H9 (cell line): ENCODE data around the gene PTN. TPM values are rescaled to one million over a fixed set of nuclear protein-coding genes. Genes with fewer than 3 reads are reported as not detected.
A peak's percentile ranks its signal among the peaks of the same experiment; 100 is the strongest.
"Not testable (repeated sequence)": the region's sequence is repeated elsewhere in the genome, so short reads cannot be mapped to it uniquely, and the experiment has no call there.

Source experiments
- DNase-seq: peaks from one replicate; pipeline ENCODE4 v3.0.0-alpha.2; 2017
- H2AFZ ChIP-seq: one replicate; pipeline ENCODE4 v1.6.1; 2013; ENCODE audit warnings: mild to moderate bottlenecking, low read length, control low read depth, moderate library complexity
- H2AK5ac ChIP-seq: 2 replicates; pipeline ENCODE4 v1.6.1; 2013; ENCODE audit warnings: low read length, control low read depth, mixed read lengths; ENCODE audit not compliant: insufficient read length
- H2BK120ac ChIP-seq: one replicate; pipeline ENCODE4 v1.6.1; 2013; ENCODE audit warnings: low read depth, mild to moderate bottlenecking, low read length, control low read depth, inconsistent platforms; ENCODE audit not compliant: poor library complexity, severe bottlenecking
- H2BK12ac ChIP-seq: 2 replicates; pipeline ENCODE4 v1.6.1; 2013; ENCODE audit warnings: low read length, control low read depth, mixed read lengths, low read depth; ENCODE audit not compliant: insufficient read length
- H2BK15ac ChIP-seq: 2 replicates; pipeline ENCODE4 v1.6.1; 2013; ENCODE audit warnings: low read depth, low read length, control low read depth
- H2BK20ac ChIP-seq: one replicate; pipeline ENCODE4 v1.6.1; 2013; ENCODE audit warnings: low read depth, mild to moderate bottlenecking, low read length, control low read depth, inconsistent platforms; ENCODE audit not compliant: poor library complexity, severe bottlenecking
- H2BK5ac ChIP-seq: 2 replicates; pipeline ENCODE4 v1.6.1; 2013; ENCODE audit warnings: low read length, control low read depth, mixed read lengths; ENCODE audit not compliant: insufficient read length
- H3K14ac ChIP-seq: 2 replicates; pipeline ENCODE4 v1.6.1; 2013; ENCODE audit warnings: low read length, control low read depth; ENCODE audit not compliant: insufficient read depth
- H3K18ac ChIP-seq: 2 replicates; pipeline ENCODE4 v1.6.1; 2013; ENCODE audit warnings: low read depth, mild to moderate bottlenecking, mixed read lengths, low read length, control low read depth; ENCODE audit not compliant: insufficient read length
- H3K23ac ChIP-seq: 2 replicates; pipeline ENCODE4 v1.6.1; 2013; ENCODE audit warnings: low read length, control low read depth, mixed read lengths, low read depth; ENCODE audit not compliant: insufficient read length
- H3K23me2 ChIP-seq: 2 replicates; pipeline ENCODE4 v1.6.1; 2013; ENCODE audit warnings: low read depth, mild to moderate bottlenecking, mixed read lengths, low read length, control low read depth; ENCODE audit not compliant: insufficient read length, poor library complexity, severe bottlenecking
- H3K27ac ChIP-seq: 2 replicates; pipeline ENCODE4 v1.5.1; 2013; ENCODE audit warnings: low read length, control low read depth, mixed read lengths, low read depth; ENCODE audit not compliant: insufficient read length
- H3K27me3 ChIP-seq: 2 replicates; pipeline ENCODE4 v1.6.1; 2013; ENCODE audit warnings: low read length, control low read depth, inconsistent platforms; ENCODE audit not compliant: insufficient read depth
- H3K4ac ChIP-seq: 2 replicates; pipeline ENCODE4 v1.6.1; 2013; ENCODE audit warnings: low read depth, mild to moderate bottlenecking, control low read depth, inconsistent platforms, low read length, moderate library complexity
- H3K4me1 ChIP-seq: 2 replicates; pipeline ENCODE4 v1.6.1; 2013; ENCODE audit warnings: low read length, control low read depth, inconsistent platforms; ENCODE audit not compliant: insufficient read depth
- H3K4me2 ChIP-seq: 2 replicates; pipeline ENCODE4 v1.6.1; 2013; ENCODE audit warnings: low read length, control low read depth, mixed read lengths; ENCODE audit not compliant: insufficient read length, insufficient read depth
- H3K56ac ChIP-seq: 2 replicates; pipeline ENCODE4 v1.6.1; 2013; ENCODE audit warnings: low read depth, mild to moderate bottlenecking, mixed read lengths, low read length, control low read depth; ENCODE audit not compliant: insufficient read length
- H3K79me1 ChIP-seq: 2 replicates; pipeline ENCODE4 v1.6.1; 2013; ENCODE audit warnings: low read depth, mild to moderate bottlenecking, moderate library complexity, low read length, control low read depth, inconsistent platforms; ENCODE audit not compliant: insufficient read depth, poor library complexity, severe bottlenecking
- H3K79me2 ChIP-seq: 2 replicates; pipeline ENCODE4 v1.6.1; 2013; ENCODE audit warnings: low read length, control low read depth, inconsistent platforms; ENCODE audit not compliant: insufficient read depth
- H3K9ac ChIP-seq: 2 replicates; pipeline ENCODE4 v1.6.1; 2013; ENCODE audit warnings: low read length, control low read depth, mixed read lengths; ENCODE audit not compliant: insufficient read length; ENCODE audit errors: extremely low read depth
- H3K9me3 ChIP-seq: one replicate; pipeline ENCODE4 v1.6.1; 2013; ENCODE audit warnings: low read depth, low read length, inconsistent platforms; ENCODE audit not compliant: control insufficient read depth
- H3T11ph ChIP-seq: one replicate; pipeline ENCODE4 v1.6.1; 2013; ENCODE audit warnings: mild to moderate bottlenecking, low read length, control low read depth, inconsistent platforms
- H4K20me1 ChIP-seq: one replicate; pipeline ENCODE4 v1.6.1; 2013; ENCODE audit not compliant: control insufficient read depth, insufficient read length, insufficient read depth
- H4K5ac ChIP-seq: 2 replicates; pipeline ENCODE4 v1.6.1; 2013; ENCODE audit warnings: low read depth, mild to moderate bottlenecking, mixed read lengths, low read length, control low read depth; ENCODE audit not compliant: insufficient read length
- H4K8ac ChIP-seq: replicated peaks from 2 replicates; pipeline ENCODE4 v1.6.1; 2013; ENCODE audit warnings: low read length, control low read depth, mixed read lengths, low read depth; ENCODE audit not compliant: insufficient read length
- H4K91ac ChIP-seq: 2 replicates; pipeline ENCODE4 v1.6.1; 2013; ENCODE audit warnings: low read depth, mild to moderate bottlenecking, moderate library complexity, mixed read lengths, low read length, control low read depth; ENCODE audit not compliant: insufficient read length
- H3K27ac Mint-ChIP-seq, 3 experiments: 2 replicates in 2 of 3; 3 replicates in 1 of 3; pipeline ENCODE4 v1.8.0; 2020 to 2021; ENCODE audit warnings: mixed read lengths in 3 of 3, mild to moderate bottlenecking in 1 of 3, moderate library complexity in 1 of 3
- H3K27me3 Mint-ChIP-seq: 2 replicates; pipeline ENCODE4 v1.8.0; 2021; ENCODE audit warnings: low read depth, mild to moderate bottlenecking, moderate library complexity, mixed read lengths
- H3K36me3 Mint-ChIP-seq, 3 experiments: 2 replicates in 2 of 3; 3 replicates in 1 of 3; pipeline ENCODE4 v1.8.0; 2020 to 2021; ENCODE audit warnings: low read depth in 3 of 3, mixed read lengths in 3 of 3; ENCODE audit not compliant: insufficient read depth in 1 of 3
- H3K4me1 Mint-ChIP-seq, 2 experiments: 2 replicates each; pipeline ENCODE4 v1.8.0; 2020; ENCODE audit warnings: mixed read lengths in 2 of 2
- H3K4me3 Mint-ChIP-seq, 2 experiments: 2 replicates in 1 of 2; 3 replicates in 1 of 2; pipeline ENCODE4 v1.8.0; 2020 to 2021; ENCODE audit warnings: mild to moderate bottlenecking in 2 of 2, mixed read lengths in 2 of 2, moderate library complexity in 1 of 2
- H3K9me3 Mint-ChIP-seq, 2 experiments: 2 replicates in 1 of 2; 3 replicates in 1 of 2; pipeline ENCODE4 v1.8.0; 2020; ENCODE audit warnings: mild to moderate bottlenecking in 2 of 2, mixed read lengths in 2 of 2, moderate library complexity in 1 of 2
- WGBS: extraction: QIAGEN DNeasy Blood & Tissue Kit; methylation state at CpG from one replicate; pipeline ENCODE4 v1.1.7; 2013; ENCODE audit warnings: missing lambda C conversion rate, low lambda C conversion rate, mixed read lengths; ENCODE audit not compliant: insufficient read length; ENCODE audit errors: extremely low coverage; 5-methylcytosine and 5-hydroxymethylcytosine counted together
- total RNA-seq: library from RNA; stranded (reverse); gene quantifications from 2 replicates; pipeline ENCODE4 v1.2.1, GENCODE V29; 2021
- TF ChIP-seq, protein P1 (sequence below): fragments of 200-600 bp; sonication (generic); conservative IDR thresholded peaks from 3 replicates; pipeline ENCODE4 v1.8.0; 2021; ENCODE audit warnings: antibody characterized with exemption, mild to moderate bottlenecking

The PTN gene
- total RNA-seq, 1 experiment from 2014 or later = 16.5 TPM

DNA sequence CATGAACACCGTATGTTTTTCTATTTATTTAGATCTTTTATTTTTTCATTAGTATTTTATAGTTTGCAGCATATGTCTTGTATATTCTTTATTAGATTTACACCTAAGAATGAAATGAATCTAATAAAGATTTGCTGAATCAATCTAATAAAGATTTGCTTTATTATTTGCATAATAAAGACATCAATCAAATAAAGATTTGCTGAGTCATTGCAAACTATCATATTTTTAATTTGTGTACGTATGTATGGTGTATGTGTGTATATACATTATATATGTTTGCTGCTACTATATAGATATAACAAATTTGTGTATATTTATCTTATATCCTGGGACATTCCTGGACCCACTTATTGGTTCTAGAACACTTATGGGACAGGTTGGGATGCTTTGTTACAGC, 147.5 kb downstream of the PTN start:
- no peaks in the 10 kb centered on the region for H4K20me1 ChIP-seq
- H3K79me2 ChIP-seq = no peaks in the 10 kb centered on the region
- H3K36me3 Mint-ChIP-seq = no peaks in the 10 kb centered on the region
- no peaks in the 10 kb centered on the region for H3K4me1 ChIP-seq
- H3K4me1 Mint-ChIP-seq = no peaks in the 10 kb centered on the region
- H3K79me1 ChIP-seq = no peaks in the 10 kb centered on the region
- no peak overlapping the region for H2BK12ac ChIP-seq
- WGBS = no CpG with 5 or more reads among the region's 2 CpGs
- H3K27ac Mint-ChIP-seq = no peak overlapping the region
- H3K23ac ChIP-seq = no peak overlapping the region
- H3K56ac ChIP-seq = no peak overlapping the region
- no peak overlapping the region for H3K27ac ChIP-seq
- no peak overlapping the region for H3T11ph ChIP-seq
- no peak overlapping the region for H4K8ac ChIP-seq
- no peak overlapping the region for H3K4me2 ChIP-seq
- H2BK15ac ChIP-seq = no peak overlapping the region
- H2BK5ac ChIP-seq = no peak overlapping the region
- no peak overlapping the region for H3K14ac ChIP-seq
- no peak for DNase-seq
- no peaks in the 10 kb centered on the region for H3K23me2 ChIP-seq
- no peak overlapping the region for H3K4ac ChIP-seq
- no peaks in the 10 kb centered on the region for H3K27me3 ChIP-seq
- H2BK120ac ChIP-seq = no peak overlapping the region
- no peak overlapping the region for H2BK20ac ChIP-seq
- peak overlapping the region; percentile 38 for H3K18ac ChIP-seq
- TF ChIP-seq, protein P1, sequence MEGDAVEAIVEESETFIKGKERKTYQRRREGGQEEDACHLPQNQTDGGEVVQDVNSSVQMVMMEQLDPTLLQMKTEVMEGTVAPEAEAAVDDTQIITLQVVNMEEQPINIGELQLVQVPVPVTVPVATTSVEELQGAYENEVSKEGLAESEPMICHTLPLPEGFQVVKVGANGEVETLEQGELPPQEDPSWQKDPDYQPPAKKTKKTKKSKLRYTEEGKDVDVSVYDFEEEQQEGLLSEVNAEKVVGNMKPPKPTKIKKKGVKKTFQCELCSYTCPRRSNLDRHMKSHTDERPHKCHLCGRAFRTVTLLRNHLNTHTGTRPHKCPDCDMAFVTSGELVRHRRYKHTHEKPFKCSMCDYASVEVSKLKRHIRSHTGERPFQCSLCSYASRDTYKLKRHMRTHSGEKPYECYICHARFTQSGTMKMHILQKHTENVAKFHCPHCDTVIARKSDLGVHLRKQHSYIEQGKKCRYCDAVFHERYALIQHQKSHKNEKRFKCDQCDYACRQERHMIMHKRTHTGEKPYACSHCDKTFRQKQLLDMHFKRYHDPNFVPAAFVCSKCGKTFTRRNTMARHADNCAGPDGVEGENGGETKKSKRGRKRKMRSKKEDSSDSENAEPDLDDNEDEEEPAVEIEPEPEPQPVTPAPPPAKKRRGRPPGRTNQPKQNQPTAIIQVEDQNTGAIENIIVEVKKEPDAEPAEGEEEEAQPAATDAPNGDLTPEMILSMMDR = no peak
- H3K9me3 ChIP-seq = no peaks in the 10 kb centered on the region
- H3K27me3 Mint-ChIP-seq = no peaks in the 10 kb centered on the region
- no peak overlapping the region for H4K91ac ChIP-seq
- H2AK5ac ChIP-seq = no peak overlapping the region
- no peak overlapping the region for H3K4me3 Mint-ChIP-seq
- no peak overlapping the region for H4K5ac ChIP-seq
- H2AFZ ChIP-seq = no peak overlapping the region
- H3K9ac ChIP-seq = no peak overlapping the region
- H3K9me3 Mint-ChIP-seq = no peaks in the 10 kb centered on the region

DNA sequence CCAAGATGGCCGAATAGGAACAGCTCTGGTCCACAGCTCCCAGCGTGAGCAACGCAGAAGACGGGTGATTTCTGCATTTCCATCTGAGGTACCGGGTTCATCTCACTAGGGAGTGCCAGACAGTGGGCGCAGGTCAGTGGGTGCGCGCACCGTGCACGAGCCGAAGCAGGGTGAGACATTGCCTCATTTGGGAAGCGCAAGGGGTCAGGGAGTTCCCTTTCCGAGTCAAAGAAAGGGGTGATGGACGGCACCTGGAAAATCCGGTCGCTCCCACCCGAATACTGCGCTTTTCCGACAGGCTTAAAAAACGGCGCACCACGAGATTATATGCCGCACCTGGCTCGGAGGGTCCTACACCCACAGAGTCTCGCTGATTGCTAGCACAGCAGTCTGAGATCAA, 161.9 kb downstream of the PTN start:
- not testable (repeated sequence) for H2BK15ac ChIP-seq, H3K4me1 Mint-ChIP-seq, H4K5ac ChIP-seq, H3K4ac ChIP-seq, H3T11ph ChIP-seq, H3K23ac ChIP-seq, H4K91ac ChIP-seq, H4K20me1 ChIP-seq, H3K9me3 Mint-ChIP-seq, H4K8ac ChIP-seq, H2BK5ac ChIP-seq, H3K56ac ChIP-seq, H3K9me3 ChIP-seq, H3K23me2 ChIP-seq, H2AFZ ChIP-seq, H3K27ac ChIP-seq, H3K27me3 Mint-ChIP-seq, H2BK12ac ChIP-seq, H2AK5ac ChIP-seq, H3K18ac ChIP-seq, H3K14ac ChIP-seq, H3K79me2 ChIP-seq, H3K36me3 Mint-ChIP-seq, H3K27me3 ChIP-seq, H3K4me2 ChIP-seq, H3K79me1 ChIP-seq, H2BK120ac ChIP-seq, H3K4me1 ChIP-seq
- DNase-seq = peak; percentile 43
- H2BK20ac ChIP-seq = peak overlapping the region; percentile 60
- Mint-ChIP-seq H3K4me3 (peak overlapping the region; percentile 38 to 65; a peak in 4 of 5 replicates), H3K27ac (peak overlapping the region in 1 of 3 experiments; percentile 94; a peak in 2 of 7 replicates)
- H3K9ac ChIP-seq = peak overlapping the region; percentile 23
- no CpG with 5 or more reads among the region's 25 CpGs for WGBS
